Thoracic aorta (tissue), 2 donors: Measurements from ENCODE around the gene POU4F1. TPM values are rescaled to one million over a fixed set of nuclear protein-coding genes. Genes with fewer than 3 reads are reported as not detected.
"Not testable (repeated sequence)": the region's sequence is repeated elsewhere in the genome, so short reads cannot be mapped to it uniquely, and the experiment has no call there.

Source experiments
- ATAC-seq: fragments of 150-250 bp; one replicate; pipeline ENCODE4 v1.8.0; 2017; ENCODE audit warnings: low read depth; ENCODE audit not compliant: insufficient number of reproducible peaks, low FRiP score
- DNase-seq: peaks from one replicate; pipeline ENCODE4 v3.0.0-alpha.2; 2020; ENCODE audit warnings: low spot score
- H3K27ac ChIP-seq, 2 donors: fragments of 200-600 bp; sonication (generic); 1 replicate in 1 of 2; 2 replicates in 1 of 2; pipeline ENCODE4 v1.5.1; 2016; ENCODE audit warnings: mild to moderate bottlenecking in 2 of 2, moderate library complexity in 2 of 2
- H3K27me3 ChIP-seq: fragments of 200-600 bp; sonication (generic); replicated peaks from 2 replicates; pipeline ENCODE4 v1.6.0; 2016; ENCODE audit warnings: mild to moderate bottlenecking; ENCODE audit not compliant: insufficient read depth
- H3K36me3 ChIP-seq: fragments of 200-600 bp; sonication (generic); one replicate; pipeline ENCODE4 v1.5.1; 2016
- H3K4me1 ChIP-seq, 2 donors: fragments of 200-600 bp; sonication (generic); 1 replicate in 1 of 2; 2 replicates in 1 of 2; pipeline versions ENCODE4 v1.5.1 to v1.6.0; 2016; ENCODE audit warnings: low read depth in 2 of 2, mild to moderate bottlenecking in 1 of 2; ENCODE audit not compliant: control insufficient read depth in 1 of 2
- H3K4me3 ChIP-seq: fragments of 200-600 bp; sonication (generic); 2 replicates; pipeline ENCODE4 v1.5.1; 2016; ENCODE audit warnings: mild to moderate bottlenecking
- H3K9me3 ChIP-seq: fragments of 200-600 bp; sonication (generic); 2 replicates; pipeline ENCODE4 v1.5.1; 2016
- total RNA-seq, 2 donors: library from RNA; depleted of rRNA; stranded (reverse); fragments of >200 nt; gene quantifications; one replicate each; pipeline versions ENCODE4 v1.1.0 to v1.2.3, GENCODE V29; 2016
- TF ChIP-seq, protein P1 (sequence below): fragments of 200-600 bp; sonication (generic); IDR thresholded peaks from one replicate; pipeline ENCODE4 v1.5.1; 2019; ENCODE audit warnings: antibody characterized with exemption

The POU4F1 gene, protein sequence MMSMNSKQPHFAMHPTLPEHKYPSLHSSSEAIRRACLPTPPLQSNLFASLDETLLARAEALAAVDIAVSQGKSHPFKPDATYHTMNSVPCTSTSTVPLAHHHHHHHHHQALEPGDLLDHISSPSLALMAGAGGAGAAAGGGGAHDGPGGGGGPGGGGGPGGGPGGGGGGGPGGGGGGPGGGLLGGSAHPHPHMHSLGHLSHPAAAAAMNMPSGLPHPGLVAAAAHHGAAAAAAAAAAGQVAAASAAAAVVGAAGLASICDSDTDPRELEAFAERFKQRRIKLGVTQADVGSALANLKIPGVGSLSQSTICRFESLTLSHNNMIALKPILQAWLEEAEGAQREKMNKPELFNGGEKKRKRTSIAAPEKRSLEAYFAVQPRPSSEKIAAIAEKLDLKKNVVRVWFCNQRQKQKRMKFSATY
- 1 to 10 TPM in 1 of 2 donors, not detected in 1; 1.1 TPM for total RNA-seq

DNA sequence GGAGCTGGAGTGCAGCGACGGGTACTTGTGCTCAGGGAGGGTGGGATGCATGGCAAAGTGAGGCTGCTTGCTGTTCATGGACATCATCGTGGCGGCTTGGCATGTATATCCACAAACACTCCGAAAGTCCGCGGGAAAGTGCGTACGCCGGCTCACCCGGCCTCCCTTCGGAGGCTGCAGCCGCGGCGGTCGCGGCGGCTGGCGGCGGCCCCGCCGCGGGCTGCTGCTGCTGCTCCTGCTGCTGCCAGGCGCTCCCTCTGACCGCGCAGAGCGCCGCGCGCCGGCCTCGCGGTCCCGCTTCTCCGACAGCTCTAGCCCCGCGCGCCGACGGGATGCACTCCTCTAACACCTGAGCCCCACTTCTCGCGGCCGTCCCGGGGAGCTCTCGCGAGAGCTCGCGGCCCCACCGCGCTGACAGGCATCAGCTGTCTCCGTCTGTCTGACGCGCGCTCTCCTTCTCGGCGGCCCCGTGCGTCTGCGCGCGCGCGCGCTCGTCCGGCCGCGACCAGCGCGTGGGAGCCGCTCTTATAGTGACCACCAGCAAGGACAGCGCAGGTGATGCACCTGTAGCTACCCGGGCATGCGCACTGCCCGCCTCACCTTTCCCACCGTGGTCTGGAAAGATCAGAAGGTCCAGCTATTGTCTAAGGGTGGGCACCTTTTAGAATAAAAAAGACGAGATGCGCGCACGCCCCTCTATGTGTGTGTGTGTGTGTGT lies at the start of gene POU4F1:
Gene POU4F1, minus strand, starts transcription at position 313 of the 718 bp plus-strand sequence. Its CDS starts 226 bp downstream, at position 87.
- Histone ChIP-seq H3K4me3 (peak within 1 kb of the TSS; percentile 65), H3K27ac (no peak within 1 kb of the TSS), H3K4me1 (peaks cover 23 to 34% of the 10 kb centered on the region in 2 donors), H3K9me3 (no peaks in the 10 kb centered on the region), H3K27me3 (peaks cover 65% of the 10 kb centered on the region), H3K36me3 (no peaks in the 10 kb centered on the region)
- no peak for ATAC-seq
- DNase-seq = no peak
- TF ChIP-seq, protein P1, sequence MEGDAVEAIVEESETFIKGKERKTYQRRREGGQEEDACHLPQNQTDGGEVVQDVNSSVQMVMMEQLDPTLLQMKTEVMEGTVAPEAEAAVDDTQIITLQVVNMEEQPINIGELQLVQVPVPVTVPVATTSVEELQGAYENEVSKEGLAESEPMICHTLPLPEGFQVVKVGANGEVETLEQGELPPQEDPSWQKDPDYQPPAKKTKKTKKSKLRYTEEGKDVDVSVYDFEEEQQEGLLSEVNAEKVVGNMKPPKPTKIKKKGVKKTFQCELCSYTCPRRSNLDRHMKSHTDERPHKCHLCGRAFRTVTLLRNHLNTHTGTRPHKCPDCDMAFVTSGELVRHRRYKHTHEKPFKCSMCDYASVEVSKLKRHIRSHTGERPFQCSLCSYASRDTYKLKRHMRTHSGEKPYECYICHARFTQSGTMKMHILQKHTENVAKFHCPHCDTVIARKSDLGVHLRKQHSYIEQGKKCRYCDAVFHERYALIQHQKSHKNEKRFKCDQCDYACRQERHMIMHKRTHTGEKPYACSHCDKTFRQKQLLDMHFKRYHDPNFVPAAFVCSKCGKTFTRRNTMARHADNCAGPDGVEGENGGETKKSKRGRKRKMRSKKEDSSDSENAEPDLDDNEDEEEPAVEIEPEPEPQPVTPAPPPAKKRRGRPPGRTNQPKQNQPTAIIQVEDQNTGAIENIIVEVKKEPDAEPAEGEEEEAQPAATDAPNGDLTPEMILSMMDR = no peak

DNA sequence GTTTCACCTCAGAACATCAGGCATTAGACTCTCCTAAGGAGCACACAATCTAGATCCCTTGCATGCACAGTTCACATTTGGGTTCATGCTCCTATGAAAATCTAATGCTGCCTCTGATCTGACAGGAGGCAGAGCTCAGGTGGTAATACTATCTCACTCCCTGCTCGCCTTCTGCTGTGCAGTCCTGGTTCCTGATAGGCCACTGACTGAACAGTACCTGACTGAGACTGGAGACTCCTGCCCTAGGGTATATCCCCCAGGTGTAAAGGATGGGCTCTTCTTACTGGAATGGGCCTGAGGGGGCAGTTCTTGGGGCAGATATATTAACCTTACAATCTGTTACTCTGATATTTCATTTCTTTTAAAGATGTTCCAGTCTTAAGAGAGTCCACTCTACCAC lies 49.3 kb upstream of the POU4F1 start:
- Histone ChIP-seq H3K9me3 (no peaks in the 10 kb centered on the region), H3K36me3 (no peaks in the 10 kb centered on the region), H3K27me3 (no peaks in the 10 kb centered on the region), H3K27ac (no peak overlapping the region), H3K4me3 (no peak overlapping the region), H3K4me1 (peaks cover 3 to 4% of the 10 kb centered on the region in 2 donors)
- TF ChIP-seq, protein P1 = no peak
- no peak for ATAC-seq
- DNase-seq = no peak

DNA sequence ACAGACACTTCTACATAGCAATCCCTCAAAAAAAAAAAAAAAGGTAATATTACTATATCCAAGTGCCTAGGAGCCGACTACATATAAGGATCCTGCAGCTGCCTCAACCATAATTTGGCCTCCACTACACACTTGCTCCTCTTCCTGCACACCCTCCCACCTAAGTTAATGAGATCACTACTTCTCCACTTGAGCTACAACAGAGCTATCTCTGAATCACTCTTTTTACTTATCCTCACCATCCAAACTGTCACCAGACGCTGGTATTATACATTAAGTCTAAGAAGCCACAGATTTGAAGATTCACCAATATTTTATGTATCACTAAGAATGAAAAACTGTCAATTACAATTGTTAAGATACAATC lies 47.3 kb upstream of the POU4F1 start:
- no peak for DNase-seq
- H3K4me1 ChIP-seq = no peaks in the 10 kb centered on the region
- H3K27me3 ChIP-seq = no peaks in the 10 kb centered on the region
- H3K36me3 ChIP-seq = no peaks in the 10 kb centered on the region
- no peak overlapping the region for H3K27ac ChIP-seq
- no peak for ATAC-seq
- no peak overlapping the region for H3K4me3 ChIP-seq
- no peaks in the 10 kb centered on the region for H3K9me3 ChIP-seq
- TF ChIP-seq, protein P1 = no peak

DNA sequence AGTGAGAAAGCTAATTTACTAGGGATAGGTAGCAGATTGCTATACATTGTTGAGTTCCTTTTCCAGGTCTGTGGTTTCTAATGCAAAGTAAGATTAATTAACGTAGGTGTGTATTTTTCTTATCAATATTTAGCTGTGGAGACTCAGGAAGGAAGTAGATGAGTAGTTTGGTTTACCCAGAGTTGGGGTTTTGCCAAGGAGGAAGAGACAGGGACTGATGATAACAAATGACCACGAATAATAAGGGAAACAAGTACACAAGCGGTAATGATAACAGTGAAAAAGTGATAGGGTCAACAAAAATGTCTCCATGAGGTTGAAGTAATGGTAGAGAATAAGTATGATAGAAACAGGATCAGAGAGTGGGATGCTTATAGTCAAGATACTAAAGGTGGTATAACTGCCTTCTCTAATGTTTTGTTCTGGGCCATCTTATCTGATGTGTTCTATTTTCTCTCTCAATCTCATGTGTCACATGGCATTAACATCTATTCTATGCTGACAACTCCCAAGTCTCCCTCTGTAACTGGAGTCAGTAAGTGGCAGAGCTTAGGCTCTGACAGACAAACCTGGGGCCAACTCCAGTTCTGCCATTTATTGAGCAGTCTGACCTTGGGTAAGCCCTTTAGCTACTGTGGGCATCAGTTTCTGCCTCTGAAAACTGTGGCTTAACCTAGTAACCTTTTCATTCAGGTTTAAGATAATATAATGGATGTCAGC lies 46.8 kb upstream of the POU4F1 start:
- Histone ChIP-seq H3K27me3 (no peaks in the 10 kb centered on the region), H3K9me3 (no peaks in the 10 kb centered on the region), H3K36me3 (no peaks in the 10 kb centered on the region), H3K4me3 (no peak overlapping the region), H3K27ac (no peak overlapping the region), H3K4me1 (no peaks in the 10 kb centered on the region)
- no peak for DNase-seq
- ATAC-seq = no peak
- TF ChIP-seq, protein P1 = no peak

DNA sequence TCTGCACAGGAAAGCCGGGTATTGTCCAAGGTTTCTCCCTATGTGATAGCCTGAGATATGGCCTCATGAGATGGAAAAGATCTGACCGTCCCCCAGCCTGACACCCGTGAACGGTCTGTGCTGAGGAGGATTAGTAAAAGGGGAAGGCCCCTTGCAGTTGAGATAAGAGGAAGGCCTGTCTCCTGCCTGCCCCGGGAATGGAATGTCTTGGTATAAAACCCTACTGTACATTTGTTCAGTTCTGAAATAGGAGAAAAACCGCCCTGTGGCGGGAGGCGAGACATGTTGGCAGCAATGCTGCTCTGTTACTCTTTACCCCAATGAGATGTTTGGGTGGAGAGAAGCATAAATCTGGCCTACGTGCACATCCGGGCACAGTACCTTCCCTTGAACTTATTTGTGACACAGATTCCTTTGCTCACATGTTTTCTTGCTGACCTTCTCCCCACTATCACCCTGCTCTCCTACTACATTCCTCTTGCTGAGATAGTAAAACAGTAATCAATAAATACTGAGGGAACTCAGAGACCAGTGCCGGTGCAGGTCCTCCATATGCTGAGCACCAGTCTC lies 43.8 kb upstream of the POU4F1 start:
- not testable (repeated sequence) for ATAC-seq, H3K27ac ChIP-seq

More for the DNA sequence above, 43.8 kb upstream of the POU4F1 start:
- H3K4me3 ChIP-seq, DNase-seq, H3K36me3 ChIP-seq, H3K27me3 ChIP-seq, H3K9me3 ChIP-seq, H3K4me1 ChIP-seq: not testable (repeated sequence)
